OCI-LY7 (cell line): Measurements from ENCODE around the gene MYH10. TPM values are rescaled to one million over a fixed set of nuclear protein-coding genes. Genes with fewer than 3 reads are reported as not detected.

Experiments
- BruUV-seq: library from RNA; stranded (reverse); fragments of 400-500 nt; replicated peaks from 2 replicates; lab custom pipeline; 2021; lab: Mats Ljungman, UMichigan
- CTCF ChIA-PET: fragments of 300-600 bp; sonication (Branson Sonifier 250); formaldehyde crosslinking; loops from one replicate; lab custom pipeline; 2022; ENCODE audit warnings: antibody characterized with exemption; ENCODE audit not compliant: unreplicated experiment; lab: Charles Lee
- POLR2A ChIA-PET: fragments of 300-600 bp; sonication (Branson Sonifier 250); formaldehyde crosslinking; loops from one replicate; lab custom pipeline; 2022; ENCODE audit warnings: antibody characterized with exemption; lab: Charles Lee
- DNase-seq: peaks from one replicate; pipeline ENCODE4 v3.0.0-alpha.2; 2015; ENCODE audit warnings: low spot score
- H2AFZ ChIP-seq: fragments of 200-600 bp; sonication (generic), shearing (Covaris generic); 2 replicates; pipeline ENCODE4 v1.6.1; 2014; ENCODE audit warnings: mild to moderate bottlenecking, antibody characterized with exemption, low read length, moderate library complexity
- H3K27ac ChIP-seq: fragments of 200-600 bp; sonication (generic); 2 replicates; pipeline ENCODE4 v1.5.1; 2014; ENCODE audit warnings: mixed run types, low read depth, mild to moderate bottlenecking, moderate library complexity, low read length, inconsistent platforms; ENCODE audit not compliant: poor library complexity, severe bottlenecking
- H3K36me3 ChIP-seq: fragments of 200-600 bp; sonication (generic); 2 replicates; pipeline ENCODE4 v1.6.1; 2014; ENCODE audit warnings: mild to moderate bottlenecking, antibody characterized with exemption, low read length, moderate library complexity, mixed read lengths; ENCODE audit not compliant: insufficient read depth
- H3K4me1 ChIP-seq: fragments of 200-600 bp; sonication (generic); 2 replicates; pipeline ENCODE4 v1.5.1; 2014; ENCODE audit warnings: mild to moderate bottlenecking, low read length; ENCODE audit not compliant: insufficient read depth, poor library complexity, severe bottlenecking
- H3K4me2 ChIP-seq: fragments of 200-600 bp; sonication (generic); 2 replicates; pipeline ENCODE4 v1.6.1; 2014; ENCODE audit warnings: mild to moderate bottlenecking, low read length
- H3K4me3 ChIP-seq: fragments of 200-600 bp; sonication (generic); 2 replicates; pipeline ENCODE4 v1.5.1; 2014; ENCODE audit warnings: mild to moderate bottlenecking, low read depth, low read length; ENCODE audit not compliant: poor library complexity, severe bottlenecking
- H3K79me2 ChIP-seq: fragments of 200-600 bp; sonication (generic); 2 replicates; pipeline ENCODE4 v1.6.1; 2016; ENCODE audit warnings: low read depth, mild to moderate bottlenecking, low read length, moderate library complexity, mixed read lengths; ENCODE audit not compliant: insufficient read depth
- H3K9me2 ChIP-seq: fragments of 200-600 bp; sonication (generic); 2 replicates; pipeline ENCODE4 v1.6.1; 2016; ENCODE audit warnings: mild to moderate bottlenecking, low read length, mixed read lengths; ENCODE audit not compliant: insufficient read depth
- H3K9me3 ChIP-seq: fragments of 200-600 bp; sonication (generic); 2 replicates; pipeline ENCODE4 v1.6.1; 2014; ENCODE audit warnings: mild to moderate bottlenecking, mixed run types, low read length, mixed read lengths
- H4K20me1 ChIP-seq: fragments of 200-600 bp; sonication (generic); 2 replicates; pipeline ENCODE4 v1.6.1; 2014; ENCODE audit warnings: mild to moderate bottlenecking, antibody characterized with exemption, low read length, moderate library complexity, mixed read lengths; ENCODE audit not compliant: insufficient read depth
- CTCF ChIP-seq: fragments of 200-600 bp; sonication (generic); conservative IDR thresholded peaks from 2 replicates; pipeline ENCODE4 v1.5.1; 2014; ENCODE audit warnings: mild to moderate bottlenecking, antibody characterized with exemption, low read length, moderate library complexity, mixed read lengths
- EZH2phosphoT487 ChIP-seq: fragments of 200-600 bp; sonication (generic); IDR thresholded peaks from 2 replicates; pipeline ENCODE4 v1.6.1; 2018; ENCODE audit warnings: low read depth, borderline replicate concordance, mild to moderate bottlenecking, mixed run types, antibody characterized with exemption, low read length, moderate library complexity, mixed read lengths
- intact Hi-C: fragments of 100-400 bp; cut with micrococcal nuclease; formaldehyde crosslinking; loops from one replicate; pipeline ENCODE4 v1.10.0; 2022; ENCODE audit not compliant: unreplicated experiment
- total RNA-seq, 2 experiments: library from RNA; depleted of rRNA in 1 of 2; stranded (reverse); fragments of >200 nt in 1 of 2; shearing (Covaris generic) in 1 of 2; gene quantifications; 2 replicates each; pipeline ENCODE4 v1.2.3, GENCODE V29; 2014 to 2022

MYH10 gene
- total RNA-seq, 2 experiments from 2014 or later: 41.9 to 60.4 TPM

GRCh38 chr17:8608001-8608400 lies 22.5 kb downstream of the MYH10 start:
- H3K27ac ChIP-seq: no peak overlapping the region
- ChIA-PET POLR2A (no interaction called here), CTCF (no interaction called here)
- H4K20me1 ChIP-seq: no peaks in the 10 kb centered on the region
- H3K4me3 ChIP-seq: no peak overlapping the region
- H3K4me2 ChIP-seq: no peak overlapping the region
- no peaks in the 10 kb centered on the region for H3K79me2 ChIP-seq
- H3K9me2 ChIP-seq: no peaks in the 10 kb centered on the region
- no peak for TF ChIP-seq EZH2phosphoT487
- TF ChIP-seq CTCF: no peak
- no peaks in the 10 kb centered on the region for H3K4me1 ChIP-seq
- H3K36me3 ChIP-seq: peaks cover 7% of the 10 kb centered on the region
- no peak overlapping the region for H2AFZ ChIP-seq
- no TSS peak for BruUV-seq
- no peak for DNase-seq
- intact Hi-C loops: no loop called here
- 0 out of 2 replicates have a peak, but pooled peaks cover 5% of the 10 kb centered on the region for H3K9me3 ChIP-seq

DNA sequence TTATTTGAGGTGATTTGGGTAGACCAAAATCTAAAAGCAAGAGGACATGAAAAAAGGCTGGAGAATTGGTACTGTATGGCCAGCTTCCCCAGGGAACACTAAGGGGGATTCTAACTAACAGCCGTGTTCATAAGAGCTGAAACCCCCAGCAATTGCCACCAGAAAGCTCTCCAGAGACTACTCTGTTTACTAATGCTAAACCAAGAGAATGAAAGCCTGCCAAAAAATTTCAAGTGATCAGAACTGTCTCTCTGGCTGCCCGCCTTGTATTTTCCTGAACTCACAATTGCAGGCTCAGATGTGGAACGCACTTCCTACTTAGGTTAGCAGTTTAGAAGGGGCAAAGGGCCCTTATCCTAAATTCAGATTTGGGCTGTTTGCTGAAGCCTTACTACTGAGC lies 24.1 kb downstream of the MYH10 start:
- CTCF ChIA-PET: no interaction called here
- no TSS peak for BruUV-seq

More for the DNA sequence above, 24.1 kb downstream of the MYH10 start:
- Histone ChIP-seq H3K9me2 (no peaks in the 10 kb centered on the region), H3K79me2 (no peaks in the 10 kb centered on the region), H3K27ac (no peak overlapping the region), H3K4me2 (no peak overlapping the region), H2AFZ (no peak overlapping the region), H4K20me1 (no peaks in the 10 kb centered on the region), H3K4me3 (no peak overlapping the region), H3K9me3 (0 out of 2 replicates have a peak, but pooled peaks cover 5% of the 10 kb centered on the region), H3K4me1 (no peaks in the 10 kb centered on the region), H3K36me3 (peaks cover 4% of the 10 kb centered on the region; the same call in 1 of the 2 replicates)
- TF ChIP-seq EZH2phosphoT487: no peak
- no peak for TF ChIP-seq CTCF
- POLR2A ChIA-PET: no interaction called here
- no peak for DNase-seq
- intact Hi-C loops: no loop called here
